ENCODE data around the gene AMIGO3.
A peak's percentile ranks its signal among the peaks of the same experiment; 100 is the strongest.

The AMIGO3 gene

DNA sequence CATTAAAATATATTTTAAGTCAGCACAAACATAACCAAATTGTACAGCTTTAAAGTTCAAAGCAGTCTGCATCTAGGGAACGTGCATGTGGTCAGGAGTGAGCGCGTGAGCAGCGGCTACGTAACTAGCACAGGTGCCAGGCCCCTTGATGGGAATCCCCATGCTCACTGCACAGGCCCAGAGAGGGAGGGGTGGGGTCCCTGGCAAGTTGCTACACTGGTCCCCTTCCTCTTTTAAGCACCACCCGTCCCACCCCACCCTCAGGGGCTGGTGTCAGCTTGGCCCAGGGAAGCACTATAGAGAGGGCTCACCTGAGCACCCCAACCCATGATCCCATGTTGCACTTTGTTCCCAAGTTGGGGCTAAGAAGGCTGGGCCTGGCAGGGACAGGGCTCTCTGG lies 5.1 kb upstream of the AMIGO3 start:
- peak; percentile 32 for DNase-seq

- peak; percentile 90 for DNase-seq
Observed at GRCh38 chr3:49723628-49724551, 4.4 kb upstream of the AMIGO3 start, which contains the start of gene GMPPB. Gene GMPPB, minus strand, starts transcription at chr3:49723951. Its CDS starts 225 bp downstream, at chr3:49723726.

DNA sequence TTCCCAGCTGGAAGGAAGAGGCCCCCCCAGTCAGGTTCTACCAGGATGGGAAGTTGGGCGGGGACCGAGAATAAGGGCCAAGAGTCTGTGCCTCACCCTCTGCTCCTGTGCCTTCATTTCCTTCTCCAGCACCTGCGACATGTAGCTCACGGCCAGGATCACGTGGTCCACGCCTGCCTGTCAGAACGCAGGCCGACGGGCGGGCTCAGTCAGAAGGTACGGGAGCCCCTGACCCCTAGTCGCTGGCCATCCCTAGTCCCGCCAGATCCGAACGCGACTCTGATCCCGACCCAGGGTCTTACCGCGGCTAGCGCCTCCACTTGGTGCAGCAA lies 3.8 kb upstream of the AMIGO3 start:
- peak; percentile 60 for DNase-seq

DNA sequence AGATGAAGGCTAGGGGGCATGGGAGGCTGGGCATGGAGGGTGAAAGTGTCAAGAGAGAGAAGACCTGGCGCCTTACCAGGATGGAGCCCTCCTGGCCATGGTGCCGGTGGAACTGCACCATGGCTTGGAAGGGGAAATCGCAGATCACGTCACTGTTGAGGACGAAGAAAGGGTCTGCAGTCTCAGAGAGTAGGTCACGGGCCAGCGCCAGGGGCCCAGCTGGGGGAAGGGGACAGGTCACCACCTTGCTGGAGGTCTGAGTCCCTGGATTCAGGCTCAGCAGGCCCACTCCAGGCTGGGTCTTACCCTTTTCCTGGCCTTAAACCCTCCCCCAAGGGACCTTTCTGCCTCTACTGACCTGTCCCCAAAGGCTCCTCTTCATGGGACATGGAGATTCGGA lies 3.4 kb upstream of the AMIGO3 start:
- DNase-seq, result no peak

GRCh38 chr3:49721896-49722781 lies 2.7 kb upstream of the AMIGO3 start:
- DNase-seq, result no peak

- DNase-seq, result no peak
Observed at GRCh38 chr3:49721596-49721895, 2.1 kb upstream of the AMIGO3 start.

- no peak for DNase-seq
Observed at GRCh38 chr3:49720855-49721595, 1.5 kb upstream of the AMIGO3 start.

DNA sequence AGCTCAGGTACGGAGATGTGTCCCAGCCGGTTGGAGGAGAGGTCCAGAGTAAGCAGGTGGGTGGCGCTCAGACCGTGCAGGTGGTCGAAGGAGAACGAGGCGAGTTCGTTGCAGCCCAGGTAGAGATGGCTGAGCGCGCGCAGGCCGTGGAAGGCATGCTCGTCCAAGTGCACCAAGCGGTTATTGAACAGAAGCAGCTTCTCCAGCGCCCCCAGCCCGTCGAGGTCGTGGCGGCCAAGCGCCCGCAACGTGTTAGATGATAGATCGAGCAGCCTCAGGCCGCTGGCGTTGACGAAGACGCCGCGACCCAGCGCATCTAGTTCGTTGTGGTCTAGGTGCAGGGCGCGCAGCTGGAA lies 648 bp downstream of the AMIGO3 start:
- DNase-seq, result no peak

GRCh38 chr3:49717959-49718857 lies 1.3 kb downstream of the AMIGO3 start:
- peak; percentile 1 for DNase-seq

- peak; percentile 0 for DNase-seq
Observed at GRCh38 chr3:49717211-49717958, 2.1 kb downstream of the AMIGO3 start.

DNA sequence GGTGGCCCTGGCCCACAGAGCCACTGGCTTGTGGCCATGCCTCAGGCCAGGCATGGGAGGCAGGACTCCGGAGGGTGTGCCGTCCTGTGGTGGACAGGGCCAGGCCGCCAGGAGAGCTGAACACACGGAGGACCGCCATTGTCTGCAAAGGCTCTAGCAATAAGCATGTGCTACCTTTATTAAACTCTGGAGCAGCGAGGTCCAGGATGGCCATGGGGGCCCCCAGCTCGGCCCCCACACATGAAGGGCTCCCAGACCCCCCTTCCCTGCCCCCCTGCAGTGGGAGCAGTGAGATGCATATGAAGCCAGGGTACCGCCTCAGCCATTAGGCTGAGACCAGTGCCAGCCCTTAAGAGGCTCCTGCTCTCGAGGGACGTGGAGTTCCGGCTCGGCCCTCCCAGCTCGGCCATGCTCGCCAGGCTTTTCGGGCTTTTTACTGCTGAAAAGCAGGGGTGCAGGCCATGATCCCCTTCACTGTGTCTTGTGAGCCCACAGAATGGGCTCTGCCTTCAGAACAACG lies 2.7 kb downstream of the AMIGO3 start:
- DNase-seq, result peak; percentile 1

DNA sequence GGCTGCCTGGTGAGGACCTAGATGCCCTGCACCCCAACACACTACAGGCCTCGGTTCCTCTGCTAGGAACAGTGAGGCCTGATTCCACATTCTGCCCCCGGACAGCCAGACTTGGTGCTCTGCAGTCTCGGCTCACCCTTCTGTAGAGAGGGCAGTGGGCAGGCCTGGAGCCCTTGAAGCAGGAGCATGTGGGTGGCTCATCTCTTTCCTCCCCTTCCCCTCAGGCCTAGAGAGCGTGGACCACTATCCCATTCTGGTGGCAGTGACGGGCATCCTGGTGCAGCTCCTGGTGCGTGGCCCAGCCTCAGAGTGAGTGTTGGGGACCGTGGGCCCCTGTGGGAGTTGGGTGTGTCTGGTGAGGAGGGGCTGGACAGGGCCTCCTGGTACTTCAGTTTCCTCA lies 3.3 kb downstream of the AMIGO3 start:
- DNase-seq, result peak; percentile 1

- DNase-seq, result no peak
Observed at GRCh38 chr3:49715611-49716121, 3.8 kb downstream of the AMIGO3 start.

- no peak for DNase-seq
Observed at GRCh38 chr3:49714728-49715550, 4.5 kb downstream of the AMIGO3 start.

GRCh38 chr3:49713336-49714105 lies 6.0 kb downstream of the AMIGO3 start:
- DNase-seq, result no peak

- DNase-seq, result no peak
Observed at GRCh38 chr3:49712631-49713317, 6.7 kb downstream of the AMIGO3 start.

GRCh38 chr3:49712166-49712565 lies 7.3 kb downstream of the AMIGO3 start:
- DNase-seq, result no peak

DNA sequence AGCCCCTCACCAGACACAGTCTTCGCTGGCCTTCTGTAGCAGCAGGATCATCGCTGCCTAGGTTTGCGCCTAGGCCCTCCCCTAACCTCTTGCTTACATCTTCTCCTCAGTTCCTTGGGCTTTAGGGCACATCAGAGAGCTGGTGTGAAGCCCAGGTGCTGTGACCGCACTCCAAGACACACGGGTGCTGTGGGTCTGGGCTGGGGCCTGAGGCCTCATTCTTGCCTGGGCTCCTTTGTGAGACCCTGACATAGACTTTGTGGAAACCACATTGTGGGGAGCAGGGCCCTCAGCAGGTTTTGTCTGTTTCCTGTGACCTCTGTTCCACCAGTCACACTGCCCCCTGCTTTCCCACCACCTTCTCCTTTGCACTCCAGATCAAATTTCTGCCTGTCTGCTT lies 8.0 kb downstream of the AMIGO3 start:
- DNase-seq, result no peak

DNA sequence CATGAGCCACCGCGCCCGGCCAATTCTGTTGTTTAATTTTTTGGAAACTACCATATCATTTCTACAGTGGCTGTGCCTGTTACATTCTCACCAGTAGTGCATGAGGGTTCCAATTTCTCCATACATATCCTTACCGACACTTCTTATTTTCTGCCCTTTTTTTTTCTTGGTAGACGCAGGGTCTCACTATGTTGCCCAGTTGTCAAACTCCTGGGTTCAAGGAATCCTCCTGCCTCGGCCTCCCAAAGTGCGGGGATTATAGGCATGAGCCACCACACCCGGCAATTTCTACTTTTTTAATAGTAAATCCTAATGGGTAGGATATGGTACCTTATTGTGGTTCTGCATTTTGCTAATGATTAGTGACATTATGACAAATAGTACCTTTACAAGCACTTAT lies 9.6 kb downstream of the AMIGO3 start:
- no peak for DNase-seq

Data from effector CD4-positive, alpha-beta T cell (primary cell).